ENCODE results near the gene CSGALNACT2.

- TF ChIP-seq MAX (IDR thresholded peaks at IDR 0.05) (no peak), CTCF (IDR thresholded peaks at IDR 0.05; ENCODE audit: low read depth, low read length, missing input control) (no peak), REST (IDR thresholded peaks at IDR 0.05) (no peak), ATF3 (IDR thresholded peaks at IDR 0.05) (no peak), HNF4G (IDR thresholded peaks at IDR 0.05) (no peak), YY1 (IDR thresholded peaks at IDR 0.05) (no peak), RXRA (IDR thresholded peaks at IDR 0.05) (no peak), SP1 (IDR thresholded peaks at IDR 0.05) (no peak), TAF1 (conservative IDR thresholded peaks at IDR 0.05) (no peak), NR2F2 (IDR thresholded peaks at IDR 0.05) (no peak)
Observed at GRCh38 chr10:43127442-43127841, 10.8 kb upstream of the CSGALNACT2 start.
